Measurements from ENCODE around the gene LAMB1. TPM values are rescaled to one million over a fixed set of nuclear protein-coding genes. Genes with fewer than 3 reads are reported as not detected.

The LAMB1 gene
- total RNA-seq, 3 donors from 2014 or later, result 82.0 to 165 (median 148) TPM

DNA sequence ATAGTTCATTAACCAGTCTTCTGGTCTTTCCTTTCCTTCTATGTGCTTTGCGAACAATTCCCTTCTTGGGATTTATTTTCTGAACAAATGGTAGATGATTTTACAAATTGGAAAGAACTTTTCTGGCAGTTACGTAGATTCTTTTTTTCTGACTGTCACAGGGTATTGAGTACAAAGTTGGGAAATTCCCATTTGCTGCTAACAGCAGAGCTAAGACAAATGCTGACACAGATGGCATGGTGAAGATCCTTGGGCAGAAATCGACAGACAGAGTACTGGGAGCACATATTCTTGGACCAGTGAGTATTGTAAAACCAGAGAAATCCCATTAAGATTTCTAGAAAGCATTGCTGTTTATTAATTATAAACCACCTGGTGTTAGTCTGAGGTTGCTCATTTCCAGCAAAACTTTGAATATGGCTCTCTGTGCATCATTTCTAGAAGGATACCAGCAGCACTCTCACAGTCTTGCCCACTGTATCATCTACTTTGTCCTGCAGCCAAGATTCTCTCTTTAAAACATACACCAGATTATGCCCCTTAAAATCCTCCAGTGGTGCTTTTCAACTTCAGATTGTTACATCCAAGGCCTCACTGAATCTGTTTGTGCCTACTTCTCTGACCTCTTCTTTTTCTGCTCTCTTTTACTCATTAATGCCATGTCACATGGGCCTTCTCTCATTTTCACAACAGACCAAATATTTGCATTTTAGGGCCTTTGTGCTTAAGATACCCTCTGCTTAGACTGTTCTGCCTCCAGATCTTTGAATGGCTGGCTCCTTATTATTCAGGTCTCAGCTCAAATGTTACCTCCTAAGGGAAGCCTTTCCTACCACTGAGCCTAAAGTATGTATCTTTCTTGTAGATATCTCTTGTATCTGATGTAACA lies 85.0 kb downstream of the LAMB1 start:
- Histone ChIP-seq H3K4me3 (no peak overlapping the region), H3K36me3 (ENCODE audit: low read depth) (no peaks in the 10 kb centered on the region), H3K9me3 (no peaks in the 10 kb centered on the region), H3K4me1 (ENCODE audit: low read depth) (no peaks in the 10 kb centered on the region)
- intact Hi-C loops (cut with DNase I, micrococcal nuclease), result no loop called here
- ATAC-seq, result no peak
- TF ChIP-seq, protein P1, sequence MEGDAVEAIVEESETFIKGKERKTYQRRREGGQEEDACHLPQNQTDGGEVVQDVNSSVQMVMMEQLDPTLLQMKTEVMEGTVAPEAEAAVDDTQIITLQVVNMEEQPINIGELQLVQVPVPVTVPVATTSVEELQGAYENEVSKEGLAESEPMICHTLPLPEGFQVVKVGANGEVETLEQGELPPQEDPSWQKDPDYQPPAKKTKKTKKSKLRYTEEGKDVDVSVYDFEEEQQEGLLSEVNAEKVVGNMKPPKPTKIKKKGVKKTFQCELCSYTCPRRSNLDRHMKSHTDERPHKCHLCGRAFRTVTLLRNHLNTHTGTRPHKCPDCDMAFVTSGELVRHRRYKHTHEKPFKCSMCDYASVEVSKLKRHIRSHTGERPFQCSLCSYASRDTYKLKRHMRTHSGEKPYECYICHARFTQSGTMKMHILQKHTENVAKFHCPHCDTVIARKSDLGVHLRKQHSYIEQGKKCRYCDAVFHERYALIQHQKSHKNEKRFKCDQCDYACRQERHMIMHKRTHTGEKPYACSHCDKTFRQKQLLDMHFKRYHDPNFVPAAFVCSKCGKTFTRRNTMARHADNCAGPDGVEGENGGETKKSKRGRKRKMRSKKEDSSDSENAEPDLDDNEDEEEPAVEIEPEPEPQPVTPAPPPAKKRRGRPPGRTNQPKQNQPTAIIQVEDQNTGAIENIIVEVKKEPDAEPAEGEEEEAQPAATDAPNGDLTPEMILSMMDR (IDR thresholded peaks at IDR 0.05), result no peak
- DNase-seq, result no peak

- Histone ChIP-seq H3K4me3 (no peak overlapping the region), H3K36me3 (ENCODE audit: low read depth) (no peaks in the 10 kb centered on the region), H3K4me1 (ENCODE audit: low read depth) (no peaks in the 10 kb centered on the region), H3K9me3 (no peaks in the 10 kb centered on the region)
- TF ChIP-seq, protein P1 (IDR thresholded peaks at IDR 0.05), result no peak
- intact Hi-C loops (cut with DNase I, micrococcal nuclease), result no loop called here
- DNase-seq (no peak), ATAC-seq (no peak)
Measured at GRCh38 chr7:107915541-107915940, 87.4 kb downstream of the LAMB1 start.

DNA sequence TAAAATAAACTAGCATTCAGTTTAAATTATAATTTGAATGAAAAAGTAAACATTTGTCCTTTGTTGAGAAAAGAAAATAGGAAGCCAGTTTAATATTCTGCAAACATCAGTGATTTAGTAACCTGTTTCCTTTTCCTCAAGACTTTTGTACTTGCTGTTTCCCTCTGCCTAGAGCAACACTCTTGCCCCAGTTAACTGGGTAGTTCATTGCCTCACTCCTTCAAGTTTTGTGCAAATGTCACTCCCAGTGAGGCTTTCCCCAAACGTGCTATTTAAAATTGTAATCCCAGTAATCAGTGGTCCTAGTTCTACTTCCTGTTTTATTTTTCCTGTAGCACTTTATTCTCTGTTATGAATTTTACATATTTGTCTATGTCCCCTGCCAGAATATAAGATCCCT lies 88.1 kb downstream of the LAMB1 start:
- ATAC-seq (no peak), DNase-seq (no peak)
- Histone ChIP-seq H3K4me3 (no peak overlapping the region), H3K36me3 (ENCODE audit: low read depth) (no peaks in the 10 kb centered on the region), H3K4me1 (ENCODE audit: low read depth) (no peaks in the 10 kb centered on the region), H3K9me3 (no peaks in the 10 kb centered on the region)
- TF ChIP-seq, protein P1 (IDR thresholded peaks at IDR 0.05), result no peak
- intact Hi-C loops (cut with DNase I, micrococcal nuclease), result no loop called here

DNA sequence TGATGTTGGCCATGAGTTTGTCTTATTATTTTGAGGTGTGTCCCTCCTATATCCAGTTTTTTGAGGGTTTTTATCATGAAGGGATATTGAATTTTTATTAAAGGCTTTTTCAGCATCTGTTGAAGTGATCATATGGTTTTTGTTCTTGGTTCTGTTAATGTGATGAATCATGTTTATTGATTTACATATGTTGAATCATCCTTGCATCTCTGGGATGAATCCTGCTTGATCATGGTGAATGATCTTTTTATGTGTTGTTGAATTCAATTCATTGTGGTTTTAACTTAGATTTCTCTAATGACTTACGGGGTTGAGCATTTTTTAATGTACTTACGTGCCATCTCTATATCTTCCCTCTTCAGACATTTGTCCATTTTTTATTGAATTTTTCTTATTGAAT lies 89.1 kb downstream of the LAMB1 start:
- Histone ChIP-seq H3K4me1 (ENCODE audit: low read depth) (no peaks in the 10 kb centered on the region), H3K36me3 (ENCODE audit: low read depth) (no peaks in the 10 kb centered on the region), H3K4me3 (no peak overlapping the region), H3K9me3 (no peaks in the 10 kb centered on the region)
- TF ChIP-seq, protein P1 (IDR thresholded peaks at IDR 0.05), result no peak
- intact Hi-C loops (cut with DNase I, micrococcal nuclease), result no loop called here
- ATAC-seq (no peak), DNase-seq (no peak)

- ATAC-seq, result no peak
Measured at GRCh38 chr7:107911981-107912380, 91.0 kb downstream of the LAMB1 start.

More at GRCh38 chr7:107911981-107912380, 91.0 kb downstream of the LAMB1 start:
- TF ChIP-seq, protein P1 (IDR thresholded peaks at IDR 0.05), result no peak
- Histone ChIP-seq H3K4me1 (ENCODE audit: low read depth) (no peaks in the 10 kb centered on the region), H3K36me3 (ENCODE audit: low read depth) (peaks cover 5% of the 10 kb centered on the region), H3K4me3 (no peak overlapping the region), H3K9me3 (no peaks in the 10 kb centered on the region)
- intact Hi-C loops (cut with DNase I, micrococcal nuclease), result no loop called here
- no peak for DNase-seq
